HCT116 (cell line): ENCODE data around the gene EFNB2. TPM values are rescaled to one million over a fixed set of nuclear protein-coding genes. Genes with fewer than 3 reads are reported as not detected.

Experiments used
- ATAC-seq: fragments of 200-7000 bp; cut with Tn5 transposase; 2 replicates; pipeline ENCODE4 v1.9.1; 2020; ENCODE audit warnings: mild to moderate bottlenecking, moderate library complexity
- BruUV-seq: library from RNA; stranded (reverse); fragments of 400-500 nt; replicated peaks from 2 replicates; lab custom pipeline; 2021; lab: Mats Ljungman, UMichigan
- CTCF ChIA-PET: fragments of 300-600 bp; sonication (Branson Sonifier 250); formaldehyde crosslinking; loops from one replicate; lab custom pipeline; 2021; ENCODE audit warnings: antibody characterized with exemption; lab: Charles Lee
- POLR2A ChIA-PET: fragments of 300-600, 350-600 bp; sonication (Branson Sonifier 250); formaldehyde crosslinking; loops from one replicate; lab custom pipeline; 2021; ENCODE audit warnings: antibody characterized with exemption; lab: Charles Lee
- RAD21 ChIA-PET, 2 experiments: fragments of 300-600 bp; sonication (Branson Sonifier 250); formaldehyde crosslinking; loops; one replicate each; lab custom pipeline; 2023; ENCODE audit warnings: low total read pairs in 2 of 2; ENCODE audit not compliant: uncharacterized antibody in 2 of 2, unreplicated experiment in 2 of 2, low non-redundant PET in 1 of 2; lab: Charles Lee
- DNase-seq: peaks from one replicate; pipeline ENCODE4 v3.0.0-alpha.2; 2010; ENCODE audit warnings: low read depth, low spot score
- H2AFZ ChIP-seq: fragments of 200-600 bp; shearing (Covaris generic), sonication (generic); 2 replicates; pipeline ENCODE4 v1.6.1; 2017; ENCODE audit warnings: low read depth, mixed run types, mixed read lengths, antibody characterized with exemption, low read length; ENCODE audit not compliant: poor library complexity, severe bottlenecking
- H3K27ac ChIP-seq: 2 replicates; pipeline ENCODE4 v1.5.1; 2012; ENCODE audit warnings: low read depth, low read length
- H3K27me3 ChIP-seq: fragments of 200-600 bp; sonication (generic); 2 replicates; pipeline ENCODE4 v1.6.1; 2016; ENCODE audit warnings: mixed run types, low read length, mixed read lengths; ENCODE audit not compliant: insufficient read depth
- H3K36me3 ChIP-seq, 2 experiments: fragments of 200-500 bp in 1 of 2; fragments of 200-600 bp in 1 of 2; sonication (Bioruptor generic) in 1 of 2; sonication (generic) in 1 of 2; 2 replicates each; pipeline versions ENCODE4 v1.5.1 to v1.6.1; 2014 to 2016; ENCODE audit warnings: low read length in 2 of 2, inconsistent platforms in 1 of 2, mixed read lengths in 1 of 2, mixed run types in 1 of 2; ENCODE audit not compliant: insufficient read depth in 2 of 2, control insufficient read depth in 1 of 2
- H3K4me1 ChIP-seq, 2 experiments: fragments of 200-600 bp in 1 of 2; sonication (generic) in 1 of 2; 2 replicates each; pipeline versions ENCODE4 v1.5.1 to v1.6.1; 2012 to 2017; ENCODE audit warnings: low read length in 2 of 2, inconsistent platforms in 1 of 2, mild to moderate bottlenecking in 1 of 2, mixed read lengths in 1 of 2, mixed run types in 1 of 2, moderate library complexity in 1 of 2; ENCODE audit not compliant: insufficient read depth in 2 of 2, control insufficient read depth in 1 of 2
- H3K4me2 ChIP-seq: fragments of 200-600 bp; sonication (generic); 2 replicates; pipeline ENCODE4 v1.6.1; 2017; ENCODE audit warnings: mixed run types, low read length, mixed read lengths
- H3K4me3 ChIP-seq, 2 experiments: fragments of 200-600 bp in 1 of 2; sonication (generic) in 1 of 2; replicated peaks in 1 of 2; 2 replicates each; pipeline ENCODE4 v1.5.1; 2011 to 2016; ENCODE audit warnings: low read length in 2 of 2, control low read depth in 1 of 2, low read depth in 1 of 2, mild to moderate bottlenecking in 1 of 2, mixed read lengths in 1 of 2, mixed run types in 1 of 2
- H3K79me2 ChIP-seq: fragments of 200-600 bp; sonication (generic); 2 replicates; pipeline ENCODE4 v1.6.1; 2017; ENCODE audit warnings: mild to moderate bottlenecking, mixed run types, low read length, moderate library complexity, mixed read lengths; ENCODE audit not compliant: insufficient read depth
- H3K9ac ChIP-seq: fragments of 200-600 bp; sonication (generic); 2 replicates; pipeline ENCODE4 v1.6.1; 2016; ENCODE audit warnings: low read length, mixed read lengths
- H3K9me2 ChIP-seq: fragments of 200-600 bp; sonication (generic), shearing (Covaris generic); 2 replicates; pipeline ENCODE4 v1.6.1; 2017; ENCODE audit warnings: mixed run types, mild to moderate bottlenecking, moderate library complexity; ENCODE audit not compliant: insufficient read depth
- H3K9me3 ChIP-seq, 2 experiments: fragments of 200-500 bp in 1 of 2; fragments of 200-600 bp in 1 of 2; sonication (Bioruptor generic) in 1 of 2; sonication (generic) in 1 of 2; 2 replicates each; pipeline ENCODE4 v1.6.1; 2014 to 2017; ENCODE audit warnings: low read length in 2 of 2, mixed read lengths in 2 of 2, inconsistent platforms in 1 of 2, low read depth in 1 of 2, mild to moderate bottlenecking in 1 of 2, mixed run types in 1 of 2, moderate library complexity in 1 of 2; ENCODE audit not compliant: control insufficient read depth in 1 of 2, insufficient read depth in 1 of 2
- H4K20me1 ChIP-seq: fragments of 200-600 bp; sonication (generic), shearing (Covaris generic); 2 replicates; pipeline ENCODE4 v1.6.1; 2017; ENCODE audit warnings: mixed run types, mild to moderate bottlenecking, moderate library complexity; ENCODE audit not compliant: insufficient read depth
- ATF3 ChIP-seq: IDR thresholded peaks from 2 replicates; pipeline ENCODE4 v1.6.1; 2012
- CEBPB ChIP-seq: IDR thresholded peaks from 2 replicates; pipeline ENCODE4 v1.6.1; 2012; ENCODE audit warnings: low read depth
- EGR1 ChIP-seq: IDR thresholded peaks from 2 replicates; pipeline ENCODE4 v1.6.1; 2012; ENCODE audit warnings: low read depth
- ELF1 ChIP-seq: IDR thresholded peaks from 2 replicates; pipeline ENCODE4 v1.6.1; 2012; ENCODE audit warnings: low read depth, borderline replicate concordance
- EZH2 ChIP-seq: fragments of 200-600 bp; sonication (generic); IDR thresholded peaks from 2 replicates; pipeline ENCODE4 v1.6.1; 2017; ENCODE audit warnings: antibody characterized with exemption, mixed run types
- POLR2A ChIP-seq: IDR thresholded peaks from 2 replicates; pipeline ENCODE4 v1.7.0; 2011; ENCODE audit warnings: borderline replicate concordance; ENCODE audit not compliant: insufficient read depth, insufficient read length; ENCODE audit errors: extremely low read depth
- RAD21 ChIP-seq: IDR thresholded peaks from 2 replicates; pipeline ENCODE4 v1.6.1; 2012; ENCODE audit warnings: low read depth, mild to moderate bottlenecking
- TCF7L2 ChIP-seq: IDR thresholded peaks from 2 replicates; pipeline ENCODE4 v1.7.0; 2011; ENCODE audit warnings: borderline replicate concordance, inconsistent platforms; ENCODE audit not compliant: insufficient read depth, insufficient read length; ENCODE audit errors: extremely low read depth
- ZFX ChIP-seq: fragments of 450-650 bp; IDR thresholded peaks from 2 replicates; pipeline ENCODE4 v1.6.1; 2017
- ZNF274 ChIP-seq: fragments of 200-500 bp; sonication (Bioruptor generic); IDR thresholded peaks from 2 replicates; pipeline ENCODE4 v1.6.1; 2014; ENCODE audit warnings: mild to moderate bottlenecking, low read depth, low read length, inconsistent platforms
- intact Hi-C: fragments of 100-400 bp; cut with micrococcal nuclease; formaldehyde crosslinking; loops from 2 replicates; pipeline ENCODE4 v1.10.0; 2022
- total RNA-seq: library from RNA; stranded (reverse); gene quantifications from one replicate; pipeline ENCODE4 v1.2.1, GENCODE V29; 2021; ENCODE audit not compliant: unreplicated experiment
- TF ChIP-seq, protein P1 (sequence below), 3 experiments: fragments of 200-600 bp in 1 of 3; sonication (generic) in 1 of 3; IDR thresholded peaks in 2 of 3; conservative IDR thresholded peaks in 1 of 3; 2 replicates each; pipeline ENCODE4 v1.5.1; 2012 to 2017; ENCODE audit warnings: low read depth in 2 of 3, low read length in 2 of 3, antibody characterized with exemption in 1 of 3, borderline replicate concordance in 1 of 3, control low read depth in 1 of 3, mild to moderate bottlenecking in 1 of 3, mixed read lengths in 1 of 3, mixed run types in 1 of 3, moderate library complexity in 1 of 3; ENCODE audit not compliant: insufficient read depth in 1 of 3

The EFNB2 gene
- total RNA-seq, 1 experiment from 2014 or later, result 30.9 TPM

DNA sequence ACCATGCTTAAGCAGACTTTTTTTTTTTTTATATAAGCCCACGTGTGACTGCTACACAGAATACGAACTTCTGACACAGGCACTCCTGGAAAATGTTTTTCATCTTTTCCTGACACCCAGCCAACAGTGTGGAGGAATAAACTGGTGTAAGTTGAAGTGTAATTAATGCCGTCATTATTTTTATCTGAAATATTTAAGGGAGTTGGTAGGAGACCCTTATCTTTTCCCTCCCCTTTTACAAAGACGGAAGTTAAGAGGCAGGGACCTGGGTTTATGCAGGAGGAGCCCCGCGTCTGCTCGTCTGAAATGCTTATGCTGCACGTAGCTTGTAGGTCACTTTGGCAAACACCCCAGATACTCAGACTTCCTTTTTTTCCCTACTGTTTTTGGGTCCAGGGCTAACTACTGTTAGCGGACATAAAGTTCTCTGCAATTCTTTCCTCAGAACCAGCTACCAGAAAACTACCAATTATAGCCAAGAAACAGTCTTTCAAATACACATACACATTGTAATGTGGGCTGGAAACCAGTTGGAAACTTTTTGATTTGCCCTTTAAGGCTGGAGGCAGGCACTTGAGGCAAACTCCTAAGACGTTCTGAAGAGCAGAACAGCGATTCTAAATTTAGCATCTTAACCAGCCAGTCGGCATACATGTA, 50.8 kb downstream of the EFNB2 start:
- H3K27me3 ChIP-seq, result no peaks in the 10 kb centered on the region
- no peak for TF ChIP-seq EZH2
- TF ChIP-seq RAD21, result no peak
- TF ChIP-seq ELF1, result no peak
- no peak for TF ChIP-seq POLR2A
- no peak for TF ChIP-seq ZNF274
- TF ChIP-seq ZFX, result no peak
- TF ChIP-seq, protein P1, sequence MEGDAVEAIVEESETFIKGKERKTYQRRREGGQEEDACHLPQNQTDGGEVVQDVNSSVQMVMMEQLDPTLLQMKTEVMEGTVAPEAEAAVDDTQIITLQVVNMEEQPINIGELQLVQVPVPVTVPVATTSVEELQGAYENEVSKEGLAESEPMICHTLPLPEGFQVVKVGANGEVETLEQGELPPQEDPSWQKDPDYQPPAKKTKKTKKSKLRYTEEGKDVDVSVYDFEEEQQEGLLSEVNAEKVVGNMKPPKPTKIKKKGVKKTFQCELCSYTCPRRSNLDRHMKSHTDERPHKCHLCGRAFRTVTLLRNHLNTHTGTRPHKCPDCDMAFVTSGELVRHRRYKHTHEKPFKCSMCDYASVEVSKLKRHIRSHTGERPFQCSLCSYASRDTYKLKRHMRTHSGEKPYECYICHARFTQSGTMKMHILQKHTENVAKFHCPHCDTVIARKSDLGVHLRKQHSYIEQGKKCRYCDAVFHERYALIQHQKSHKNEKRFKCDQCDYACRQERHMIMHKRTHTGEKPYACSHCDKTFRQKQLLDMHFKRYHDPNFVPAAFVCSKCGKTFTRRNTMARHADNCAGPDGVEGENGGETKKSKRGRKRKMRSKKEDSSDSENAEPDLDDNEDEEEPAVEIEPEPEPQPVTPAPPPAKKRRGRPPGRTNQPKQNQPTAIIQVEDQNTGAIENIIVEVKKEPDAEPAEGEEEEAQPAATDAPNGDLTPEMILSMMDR (IDR thresholded peaks at IDR 0.05 in 2 of 3, conservative IDR thresholded peaks at IDR 0.05 in 1 of 3; ENCODE audit: borderline replicate concordance in 1 of 3, insufficient read depth in 1 of 3, low read depth in 2 of 3, low read length in 2 of 3), result no peak
- TF ChIP-seq CEBPB, result no peak
- no peak for TF ChIP-seq ATF3
- TF ChIP-seq TCF7L2, result no peak
- no peak for TF ChIP-seq EGR1
- no TSS peak for BruUV-seq
- peaks cover 5 to 19% of the 10 kb centered on the region in 2 experiments; a peak in 3 of 4 replicates for H3K4me1 ChIP-seq
- H3K4me2 ChIP-seq, result no peak overlapping the region
- DNase-seq (no peak), ATAC-seq (no peak)
- ChIA-PET POLR2A (interaction anchor here (0.6 kb wide), 1 partner anchor 12 kb away, joined by 3 read pairs; no protein-coding TSS in a partner anchor), RAD21 (no interaction called here), CTCF (no interaction called here)
- no peaks in the 10 kb centered on the region for H3K9me2 ChIP-seq
- H2AFZ ChIP-seq, result no peak overlapping the region
- no peaks in the 10 kb centered on the region for H3K9me3 ChIP-seq
- intact Hi-C loops, result no loop called here
- H3K27ac ChIP-seq, result no peak overlapping the region
- H3K36me3 ChIP-seq, result no peaks in the 10 kb centered on the region
- no peaks in the 10 kb centered on the region for H4K20me1 ChIP-seq
- no peak overlapping the region for H3K4me3 ChIP-seq
- H3K79me2 ChIP-seq, result no peaks in the 10 kb centered on the region
- H3K9ac ChIP-seq, result no peak overlapping the region
